RWPE1 (cell line): Measurements from ENCODE around the gene CPEB3.

Experiments
- CTCF ChIA-PET: fragments of 350-600 bp; sonication (Branson Sonifier 250); formaldehyde crosslinking; extraction: SDS; loops from one replicate; lab custom pipeline; 2021; lab: Yijun Ruan, JAX
- POLR2A ChIA-PET: fragments of 400-600 bp; formaldehyde crosslinking; extraction: SDS; loops from one replicate; lab custom pipeline; 2020; ENCODE audit warnings: antibody characterized with exemption; ENCODE audit not compliant: low non-redundant PET; lab: Yijun Ruan, JAX
- DNase-seq: peaks from one replicate; pipeline ENCODE4 v3.0.0; 2012; ENCODE audit warnings: low spot score
- H3K27ac ChIP-seq: fragments of 450-650 bp; 2 replicates; pipeline ENCODE4 v1.5.1; 2017
- TF ChIP-seq, protein P1 (sequence below): fragments of 450-650 bp; conservative IDR thresholded peaks from 2 replicates; pipeline ENCODE4 v1.5.1; 2017; ENCODE audit warnings: low read depth, mild to moderate bottlenecking

Gene CPEB3

GRCh38 chr10:92213049-92213448 is 77.8 kb downstream of the CPEB3 start:
- CTCF ChIA-PET = no interaction called here
- H3K27ac ChIP-seq = no peak overlapping the region
- no peak for DNase-seq
- TF ChIP-seq, protein P1, sequence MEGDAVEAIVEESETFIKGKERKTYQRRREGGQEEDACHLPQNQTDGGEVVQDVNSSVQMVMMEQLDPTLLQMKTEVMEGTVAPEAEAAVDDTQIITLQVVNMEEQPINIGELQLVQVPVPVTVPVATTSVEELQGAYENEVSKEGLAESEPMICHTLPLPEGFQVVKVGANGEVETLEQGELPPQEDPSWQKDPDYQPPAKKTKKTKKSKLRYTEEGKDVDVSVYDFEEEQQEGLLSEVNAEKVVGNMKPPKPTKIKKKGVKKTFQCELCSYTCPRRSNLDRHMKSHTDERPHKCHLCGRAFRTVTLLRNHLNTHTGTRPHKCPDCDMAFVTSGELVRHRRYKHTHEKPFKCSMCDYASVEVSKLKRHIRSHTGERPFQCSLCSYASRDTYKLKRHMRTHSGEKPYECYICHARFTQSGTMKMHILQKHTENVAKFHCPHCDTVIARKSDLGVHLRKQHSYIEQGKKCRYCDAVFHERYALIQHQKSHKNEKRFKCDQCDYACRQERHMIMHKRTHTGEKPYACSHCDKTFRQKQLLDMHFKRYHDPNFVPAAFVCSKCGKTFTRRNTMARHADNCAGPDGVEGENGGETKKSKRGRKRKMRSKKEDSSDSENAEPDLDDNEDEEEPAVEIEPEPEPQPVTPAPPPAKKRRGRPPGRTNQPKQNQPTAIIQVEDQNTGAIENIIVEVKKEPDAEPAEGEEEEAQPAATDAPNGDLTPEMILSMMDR = no peak
- POLR2A ChIA-PET = no interaction called here

DNA sequence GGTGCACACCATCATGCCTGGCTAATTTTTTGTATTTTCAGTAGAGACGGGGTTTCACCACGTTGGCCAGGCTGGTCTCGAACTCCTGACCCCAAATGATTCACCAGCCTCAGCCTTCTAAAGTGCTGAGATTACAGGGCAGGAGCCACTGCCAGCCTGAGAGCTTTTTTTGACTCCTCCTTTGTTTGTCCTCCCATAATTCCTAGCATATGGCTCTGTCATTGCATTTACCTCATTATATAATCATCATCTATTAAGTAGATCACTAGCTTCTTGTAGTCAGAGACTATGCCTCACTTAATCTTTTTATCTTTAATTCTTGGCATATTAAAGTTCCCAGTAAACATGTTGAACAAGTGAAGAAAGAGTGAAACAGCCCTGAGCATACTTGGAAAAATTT is 82.1 kb downstream of the CPEB3 start:
- POLR2A ChIA-PET = no interaction called here

GRCh38 chr10:92208157-92208720 is 82.6 kb downstream of the CPEB3 start:
- POLR2A ChIA-PET = no interaction called here
- DNase-seq = no peak
- TF ChIP-seq, protein P1 = no peak
- H3K27ac ChIP-seq = no peak overlapping the region
- CTCF ChIA-PET = interaction anchor here (0.6 kb wide), 1 partner anchor 794 kb away, joined by 4 read pairs; no protein-coding TSS in a partner anchor

More for the DNA sequence above, 82.1 kb downstream of the CPEB3 start:
- TF ChIP-seq, protein P1 = no peak
- H3K27ac ChIP-seq = no peak overlapping the region
- DNase-seq = no peak
- CTCF ChIA-PET = no interaction called here

GRCh38 chr10:92207061-92207460 is 83.8 kb downstream of the CPEB3 start:
- POLR2A ChIA-PET = no interaction called here
- no peak for DNase-seq
- TF ChIP-seq, protein P1 = no peak
- no peak overlapping the region for H3K27ac ChIP-seq
- CTCF ChIA-PET = no interaction called here

DNA sequence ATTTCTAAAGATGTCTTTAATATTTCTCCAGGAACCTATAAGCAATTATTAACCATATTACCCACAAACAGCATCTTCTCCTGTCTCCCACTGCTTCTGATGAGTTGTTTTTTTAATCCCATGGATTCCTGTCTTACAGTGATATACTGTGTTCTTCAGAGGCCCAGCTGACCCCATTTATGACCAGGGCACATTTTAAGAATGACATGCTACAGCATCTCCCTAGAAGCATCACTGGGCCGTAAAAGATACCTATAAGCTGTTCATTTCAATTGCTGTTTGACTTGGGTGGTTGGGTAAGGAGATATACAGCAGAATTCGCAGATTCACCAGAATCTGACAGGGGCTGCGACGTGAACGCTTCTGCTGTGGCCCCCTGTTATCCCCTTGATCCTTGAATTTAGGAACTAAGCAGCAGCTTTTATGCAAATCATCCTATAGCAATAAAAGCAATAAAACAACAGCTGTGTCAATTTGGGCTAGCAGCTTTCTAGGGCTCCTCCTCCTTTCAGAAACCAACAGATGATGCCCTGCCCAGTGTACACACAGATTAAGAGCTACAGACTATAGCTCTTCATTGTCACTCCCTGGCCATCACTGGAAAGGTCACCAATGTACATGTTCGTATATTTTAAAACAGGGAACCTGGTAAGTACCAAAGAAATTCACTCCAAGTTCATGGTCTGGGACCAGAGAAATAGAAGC is 86.8 kb downstream of the CPEB3 start:
- DNase-seq = no peak
- H3K27ac ChIP-seq = no peak overlapping the region
- ChIA-PET POLR2A (interaction anchor here (0.5 kb wide), 1 partner anchor 319 kb away, joined by 3 read pairs; no protein-coding TSS in a partner anchor), CTCF (interaction anchor here (0.7 to 0.9 kb wide), 2 partner anchors 13 to 145 kb away, joined by 3 read pairs; no protein-coding TSS in a partner anchor)
- TF ChIP-seq, protein P1 = no peak

- DNase-seq = no peak
- H3K27ac ChIP-seq = no peak overlapping the region
- ChIA-PET CTCF (interaction anchor here (0.7 kb wide), 1 partner anchor 12 kb away, joined by 4 read pairs; no protein-coding TSS in a partner anchor), POLR2A (no interaction called here)
- TF ChIP-seq, protein P1 = no peak
These were observed 88.3 kb downstream of the CPEB3 start for GRCh38 chr10:92202536-92202935.
